Measurements from ENCODE around the gene HTRA2.

DNA sequence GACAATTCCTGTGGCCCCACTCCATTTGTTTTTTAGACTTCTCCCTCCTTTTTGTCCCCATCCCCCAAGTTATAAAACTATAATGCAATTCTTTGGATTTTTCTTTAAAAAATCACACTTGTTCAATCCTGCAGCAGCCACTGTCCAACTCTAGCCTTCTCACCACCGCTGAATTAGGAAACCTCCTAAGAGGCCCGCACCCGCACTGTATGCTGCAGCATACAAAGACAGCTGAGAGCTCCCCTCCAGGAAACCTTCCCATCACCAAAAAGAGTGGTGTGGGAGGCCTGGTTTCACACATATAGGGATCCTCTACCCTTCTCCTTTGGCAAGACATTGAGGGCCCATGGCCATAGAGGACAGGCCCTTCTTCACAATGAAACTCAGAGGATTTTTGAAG is 25.1 kb upstream of the HTRA2 start:
- TF ChIP-seq, protein P1, sequence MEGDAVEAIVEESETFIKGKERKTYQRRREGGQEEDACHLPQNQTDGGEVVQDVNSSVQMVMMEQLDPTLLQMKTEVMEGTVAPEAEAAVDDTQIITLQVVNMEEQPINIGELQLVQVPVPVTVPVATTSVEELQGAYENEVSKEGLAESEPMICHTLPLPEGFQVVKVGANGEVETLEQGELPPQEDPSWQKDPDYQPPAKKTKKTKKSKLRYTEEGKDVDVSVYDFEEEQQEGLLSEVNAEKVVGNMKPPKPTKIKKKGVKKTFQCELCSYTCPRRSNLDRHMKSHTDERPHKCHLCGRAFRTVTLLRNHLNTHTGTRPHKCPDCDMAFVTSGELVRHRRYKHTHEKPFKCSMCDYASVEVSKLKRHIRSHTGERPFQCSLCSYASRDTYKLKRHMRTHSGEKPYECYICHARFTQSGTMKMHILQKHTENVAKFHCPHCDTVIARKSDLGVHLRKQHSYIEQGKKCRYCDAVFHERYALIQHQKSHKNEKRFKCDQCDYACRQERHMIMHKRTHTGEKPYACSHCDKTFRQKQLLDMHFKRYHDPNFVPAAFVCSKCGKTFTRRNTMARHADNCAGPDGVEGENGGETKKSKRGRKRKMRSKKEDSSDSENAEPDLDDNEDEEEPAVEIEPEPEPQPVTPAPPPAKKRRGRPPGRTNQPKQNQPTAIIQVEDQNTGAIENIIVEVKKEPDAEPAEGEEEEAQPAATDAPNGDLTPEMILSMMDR (conservative IDR thresholded peaks at IDR 0.05; ENCODE audit: low read length): no peak
- TF ChIP-seq EZH2phosphoT487 (IDR thresholded peaks at IDR 0.05; ENCODE audit: borderline replicate concordance): no peak

Data from Loucy (cell line).